SK-N-SH (cell line): ENCODE measurements around the gene HINFP. TPM values are rescaled to one million over a fixed set of nuclear protein-coding genes. Genes with fewer than 3 reads are reported as not detected.
A peak's percentile ranks its signal among the peaks of the same experiment; 100 is the strongest.

Experiments
- CTCF ChIA-PET: fragments of 300-600, 350-600 bp; formaldehyde crosslinking; extraction: SDS; loops from one replicate; lab custom pipeline; 2021; lab: Yijun Ruan, JAX
- POLR2A ChIA-PET: fragments of 350-600 bp; sonication (Branson Sonifier 250); formaldehyde crosslinking; extraction: SDS; loops from one replicate; lab custom pipeline; 2020; ENCODE audit warnings: antibody characterized with exemption, inconsistent platforms; lab: Yijun Ruan, JAX
- DNase-seq: peaks from one replicate; pipeline ENCODE4 v3.0.0; 2012
- H2AFZ ChIP-seq: fragments of 200-600 bp; sonication (generic); 2 replicates; pipeline ENCODE4 v1.8.1; 2016; ENCODE audit warnings: antibody characterized with exemption, mild to moderate bottlenecking, low read depth
- H3F3A ChIP-seq: fragments of 200-600 bp; sonication (generic); replicated peaks from 2 replicates; pipeline ENCODE3; 2016; ENCODE audit warnings: antibody characterized with exemption, mild to moderate bottlenecking; ENCODE audit not compliant: insufficient read depth
- H3K27ac ChIP-seq, 2 experiments: fragments of 200-500 bp in 1 of 2; fragments of 200-600 bp in 1 of 2; sonication (Bioruptor generic) in 1 of 2; sonication (generic), shearing (Covaris generic) in 1 of 2; 2 replicates each; pipeline versions ENCODE4 v1.5.1 to v1.6.1; 2014 to 2016; ENCODE audit warnings: low read depth in 2 of 2, inconsistent platforms in 1 of 2, low read length in 1 of 2, mild to moderate bottlenecking in 1 of 2, mixed read lengths in 1 of 2
- H3K27me3 ChIP-seq: fragments of 200-600 bp; sonication (generic), shearing (Covaris generic); 2 replicates; pipeline ENCODE4 v1.6.1; 2016; ENCODE audit warnings: mixed run types; ENCODE audit not compliant: insufficient read depth
- H3K36me3 ChIP-seq, 2 experiments: fragments of 200-500 bp in 1 of 2; fragments of 200-600 bp in 1 of 2; sonication (Bioruptor generic) in 1 of 2; sonication (generic) in 1 of 2; replicated peaks in 1 of 2; 2 replicates each; pipeline versions ENCODE3 to v1.5.1; 2014 to 2016; ENCODE audit warnings: low read length in 1 of 2, mild to moderate bottlenecking in 1 of 2; ENCODE audit not compliant: insufficient read depth in 2 of 2, control insufficient read depth in 1 of 2
- H3K4me1 ChIP-seq, 2 experiments: fragments of 200-500 bp in 1 of 2; fragments of 200-600 bp in 1 of 2; sonication (Bioruptor generic) in 1 of 2; sonication (generic), shearing (Covaris generic) in 1 of 2; 2 replicates each; pipeline versions ENCODE4 v1.5.1 to v1.6.1; 2014 to 2016; ENCODE audit warnings: low read depth in 1 of 2, low read length in 1 of 2, mixed run types in 1 of 2; ENCODE audit not compliant: insufficient read depth in 2 of 2, control insufficient read depth in 1 of 2
- H3K4me2 ChIP-seq: fragments of 200-600 bp; sonication (generic), shearing (Covaris generic); 2 replicates; pipeline ENCODE4 v1.6.1; 2017; ENCODE audit warnings: mixed run types
- H3K4me3 ChIP-seq, 2 experiments: fragments of 200-500 bp in 1 of 2; fragments of 200-600 bp in 1 of 2; sonication (Bioruptor generic) in 1 of 2; sonication (generic), shearing (Covaris generic) in 1 of 2; 2 replicates each; pipeline versions ENCODE4 v1.5.1 to v1.8.1; 2014 to 2016; ENCODE audit warnings: low read depth in 2 of 2, inconsistent platforms in 1 of 2, low read length in 1 of 2, mild to moderate bottlenecking in 1 of 2, mixed read lengths in 1 of 2, moderate library complexity in 1 of 2
- H3K79me2 ChIP-seq: fragments of 200-600 bp; sonication (generic); 2 replicates; pipeline ENCODE4 v1.8.1; 2017; ENCODE audit warnings: mild to moderate bottlenecking; ENCODE audit not compliant: insufficient read depth
- H3K9ac ChIP-seq: fragments of 200-600 bp; sonication (generic); 2 replicates; pipeline ENCODE4 v1.6.1; 2017; ENCODE audit warnings: mixed run types
- H3K9me2 ChIP-seq: fragments of 200-600 bp; sonication (generic); 2 replicates; pipeline ENCODE4 v1.6.1; 2017; ENCODE audit warnings: mixed run types
- H3K9me3 ChIP-seq: fragments of 200-600 bp; sonication (generic); 2 replicates; pipeline ENCODE4 v1.6.1; 2017; ENCODE audit warnings: mixed run types, mild to moderate bottlenecking, moderate library complexity
- H4K20me1 ChIP-seq: fragments of 200-600 bp; sonication (generic); 2 replicates; pipeline ENCODE4 v1.6.1; 2017; ENCODE audit warnings: mild to moderate bottlenecking, mixed run types; ENCODE audit not compliant: insufficient read depth
- CHD2 ChIP-seq: fragments of 150-350 bp; IDR thresholded peaks from 2 replicates; pipeline ENCODE4 v1.6.1; 2018; ENCODE audit warnings: low read length; ENCODE audit not compliant: partially characterized antibody
- ELF1 ChIP-seq: IDR thresholded peaks from 2 replicates; pipeline ENCODE4 v1.4.0; 2012
- FOXM1 ChIP-seq: IDR thresholded peaks from 2 replicates; pipeline ENCODE4 v1.4.0; 2012; ENCODE audit warnings: low read depth, mild to moderate bottlenecking
- GABPA ChIP-seq: IDR thresholded peaks from 2 replicates; pipeline ENCODE4 v1.4.0; 2012; ENCODE audit warnings: low read depth, mild to moderate bottlenecking
- GATA2 ChIP-seq: sonication (generic); formaldehyde crosslinking; IDR thresholded peaks from 2 replicates; pipeline ENCODE4 v1.5.0; 2020; ENCODE audit warnings: mild to moderate bottlenecking, missing genetic modification reagents
- JUND ChIP-seq: IDR thresholded peaks from 2 replicates; pipeline ENCODE4 v1.4.0; 2012
- NRF1 ChIP-seq: IDR thresholded peaks from 2 replicates; pipeline ENCODE4 v1.6.1; 2012; ENCODE audit warnings: low read depth, mild to moderate bottlenecking, low read length
- TCF12 ChIP-seq: IDR thresholded peaks from 2 replicates; pipeline ENCODE4 v1.4.0; 2012
- WGBS: methylation state at CpG from one replicate; pipeline ENCODE4 v1.1.6; 2017; ENCODE audit warnings: low lambda C conversion rate; 5-methylcytosine and 5-hydroxymethylcytosine counted together
- polyA plus RNA-seq, 3 experiments: library from polyadenylated mRNA; depleted of rRNA; stranded (reverse); fragments of >200 nt; gene quantifications; 2 replicates each; pipeline ENCODE4 v1.2.3, GENCODE V29; 2012
- TF ChIP-seq, protein P1 (sequence below): IDR thresholded peaks from 2 replicates; pipeline ENCODE4 v1.4.0; 2012; ENCODE audit warnings: low read depth, borderline replicate concordance
- TF ChIP-seq, protein P2 (sequence below): IDR thresholded peaks from 2 replicates; pipeline ENCODE4 v1.6.1; 2012; ENCODE audit warnings: mild to moderate bottlenecking, low read depth, low read length, moderate library complexity
- TF ChIP-seq, protein P3 (sequence below): IDR thresholded peaks from 2 replicates; pipeline ENCODE4; 2012

The HINFP gene
- polyA plus RNA-seq, 1 of the 3 experiments (the other 2 are of a cell fraction) = 21.8 TPM

DNA sequence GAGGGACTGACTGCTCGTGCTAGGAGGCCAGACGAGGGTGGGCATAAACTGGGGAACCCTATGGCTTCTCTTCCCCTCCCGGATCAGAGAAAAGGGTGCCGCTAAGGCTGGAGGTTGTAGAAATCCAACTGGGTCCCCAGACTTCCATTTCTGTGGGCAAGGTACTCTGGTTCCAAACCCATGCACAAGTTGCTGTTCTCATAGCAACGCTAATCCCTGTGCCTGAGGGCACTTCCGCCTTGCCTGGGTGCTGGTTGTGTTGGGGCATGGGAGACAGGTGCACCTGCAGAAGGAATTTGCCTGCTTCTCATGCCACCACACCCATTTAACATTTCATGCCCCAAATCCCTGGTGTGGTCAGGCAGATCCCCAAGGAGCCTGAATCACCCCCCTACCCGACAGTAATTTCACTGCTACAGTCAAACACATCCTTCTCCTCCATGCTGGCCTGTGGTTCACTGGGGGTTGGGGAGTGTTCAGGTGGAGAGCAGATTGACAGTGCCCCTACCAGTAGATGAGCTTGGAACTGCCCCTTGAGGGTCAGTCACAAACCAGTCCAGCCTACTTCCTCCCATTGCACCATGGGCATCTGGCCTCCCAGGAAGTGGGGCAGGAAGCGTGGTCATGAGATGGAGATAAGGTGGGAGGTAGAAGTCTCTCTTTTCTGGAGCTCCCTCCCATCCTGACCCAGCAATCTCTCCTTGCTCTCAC lies 13.1 kb upstream of the HINFP start:
- POLR2A ChIA-PET = interaction anchor here (1.0 to 4.3 kb wide), 4 partner anchors 9 to 209 kb away, joined by 3 to 17 read pairs (median 6); partner anchors contain the start of genes HMBS and MCAM
- H2AFZ ChIP-seq = peak overlapping the region; percentile 75
- peaks cover 35% of the 10 kb centered on the region; the same call in 1 of the 2 replicates for H3K79me2 ChIP-seq
- peak overlapping the region; percentile 98 for H3K4me2 ChIP-seq
- no peak overlapping the region; a peak in 1 of 4 replicates for H3K27ac ChIP-seq
- CTCF ChIA-PET = interaction anchor here (0.6 to 4.5 kb wide), 3 partner anchors 37 to 98 kb away, joined by 3 to 15 read pairs (median 4); partner anchors contain the start of gene CBL
- TF ChIP-seq FOXM1 (no peak), JUND (no peak), NRF1 (no peak), TCF12 (no peak), ELF1 (peak; percentile 46), CHD2 (no peak), GATA2 (no peak), GABPA (peak; percentile 47; the same call in 1 of the 2 replicates)
- TF ChIP-seq, protein P1, sequence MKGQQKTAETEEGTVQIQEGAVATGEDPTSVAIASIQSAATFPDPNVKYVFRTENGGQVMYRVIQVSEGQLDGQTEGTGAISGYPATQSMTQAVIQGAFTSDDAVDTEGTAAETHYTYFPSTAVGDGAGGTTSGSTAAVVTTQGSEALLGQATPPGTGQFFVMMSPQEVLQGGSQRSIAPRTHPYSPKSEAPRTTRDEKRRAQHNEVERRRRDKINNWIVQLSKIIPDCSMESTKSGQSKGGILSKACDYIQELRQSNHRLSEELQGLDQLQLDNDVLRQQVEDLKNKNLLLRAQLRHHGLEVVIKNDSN = no peak
- TF ChIP-seq, protein P2, sequence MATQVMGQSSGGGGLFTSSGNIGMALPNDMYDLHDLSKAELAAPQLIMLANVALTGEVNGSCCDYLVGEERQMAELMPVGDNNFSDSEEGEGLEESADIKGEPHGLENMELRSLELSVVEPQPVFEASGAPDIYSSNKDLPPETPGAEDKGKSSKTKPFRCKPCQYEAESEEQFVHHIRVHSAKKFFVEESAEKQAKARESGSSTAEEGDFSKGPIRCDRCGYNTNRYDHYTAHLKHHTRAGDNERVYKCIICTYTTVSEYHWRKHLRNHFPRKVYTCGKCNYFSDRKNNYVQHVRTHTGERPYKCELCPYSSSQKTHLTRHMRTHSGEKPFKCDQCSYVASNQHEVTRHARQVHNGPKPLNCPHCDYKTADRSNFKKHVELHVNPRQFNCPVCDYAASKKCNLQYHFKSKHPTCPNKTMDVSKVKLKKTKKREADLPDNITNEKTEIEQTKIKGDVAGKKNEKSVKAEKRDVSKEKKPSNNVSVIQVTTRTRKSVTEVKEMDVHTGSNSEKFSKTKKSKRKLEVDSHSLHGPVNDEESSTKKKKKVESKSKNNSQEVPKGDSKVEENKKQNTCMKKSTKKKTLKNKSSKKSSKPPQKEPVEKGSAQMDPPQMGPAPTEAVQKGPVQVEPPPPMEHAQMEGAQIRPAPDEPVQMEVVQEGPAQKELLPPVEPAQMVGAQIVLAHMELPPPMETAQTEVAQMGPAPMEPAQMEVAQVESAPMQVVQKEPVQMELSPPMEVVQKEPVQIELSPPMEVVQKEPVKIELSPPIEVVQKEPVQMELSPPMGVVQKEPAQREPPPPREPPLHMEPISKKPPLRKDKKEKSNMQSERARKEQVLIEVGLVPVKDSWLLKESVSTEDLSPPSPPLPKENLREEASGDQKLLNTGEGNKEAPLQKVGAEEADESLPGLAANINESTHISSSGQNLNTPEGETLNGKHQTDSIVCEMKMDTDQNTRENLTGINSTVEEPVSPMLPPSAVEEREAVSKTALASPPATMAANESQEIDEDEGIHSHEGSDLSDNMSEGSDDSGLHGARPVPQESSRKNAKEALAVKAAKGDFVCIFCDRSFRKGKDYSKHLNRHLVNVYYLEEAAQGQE = no peak
- TF ChIP-seq, protein P3, sequence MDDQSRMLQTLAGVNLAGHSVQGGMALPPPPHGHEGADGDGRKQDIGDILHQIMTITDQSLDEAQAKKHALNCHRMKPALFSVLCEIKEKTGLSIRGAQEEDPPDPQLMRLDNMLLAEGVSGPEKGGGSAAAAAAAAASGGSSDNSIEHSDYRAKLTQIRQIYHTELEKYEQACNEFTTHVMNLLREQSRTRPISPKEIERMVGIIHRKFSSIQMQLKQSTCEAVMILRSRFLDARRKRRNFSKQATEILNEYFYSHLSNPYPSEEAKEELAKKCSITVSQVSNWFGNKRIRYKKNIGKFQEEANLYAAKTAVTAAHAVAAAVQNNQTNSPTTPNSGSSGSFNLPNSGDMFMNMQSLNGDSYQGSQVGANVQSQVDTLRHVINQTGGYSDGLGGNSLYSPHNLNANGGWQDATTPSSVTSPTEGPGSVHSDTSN = peak; percentile 73
- TF ChIP-seq, all 33 proteins: peak for 3
- peaks cover 12% of the 10 kb centered on the region for H3F3A ChIP-seq
- H3K9me2 ChIP-seq = no peaks in the 10 kb centered on the region
- peak overlapping the region; percentile 81 for H3K9ac ChIP-seq
- H3K9me3 ChIP-seq = no peaks in the 10 kb centered on the region
- H3K4me3 ChIP-seq = peak overlapping the region; percentile 85 to 86
- no peaks in the 10 kb centered on the region for H4K20me1 ChIP-seq
- peak; percentile 49 for DNase-seq
- no peaks in the 10 kb centered on the region for H3K27me3 ChIP-seq
- WGBS = 44% methylated on average over 5 of the region's 8 CpGs
- peaks cover 0 to 17% of the 10 kb centered on the region in 2 experiments for H3K36me3 ChIP-seq
- peaks cover 24 to 27% of the 10 kb centered on the region in 2 experiments for H3K4me1 ChIP-seq
